Measurements from ENCODE around the gene ATP11C. TPM values are rescaled to one million over a fixed set of nuclear protein-coding genes. Genes with fewer than 3 reads are reported as not detected.

The ATP11C gene
- total and polyA plus RNA-seq, 12 donors, result 1.8 to 8.5 (median 2.9) TPM

- Histone ChIP-seq H3K4me3 (no peak overlapping the region), H3K27me3 (no peaks in the 10 kb centered on the region), H3K36me3 (peaks cover 0 to 36% (median 0%) of the 10 kb centered on the region in 9 donors), H3K9me3 (no peaks in the 10 kb centered on the region), H3K4me1 (no peaks in the 10 kb centered on the region), H3K27ac (no peak overlapping the region)
- no peak for TF ChIP-seq CTCF (IDR thresholded peaks at IDR 0.05)
- 63 to 65% methylated on average over 2 of the region's 2 CpGs for WGBS, 2 donors
- intact Hi-C loops (cut with DNase I), result no loop called here
- ATAC-seq (no peak), DNase-seq (no peak)
Measured at GRCh38 chrX:139803224-139803623, 129.6 kb downstream of the ATP11C start.

- Histone ChIP-seq H3K36me3 (peaks cover 0 to 44% (median 0%) of the 10 kb centered on the region in 9 donors), H3K27me3 (no peaks in the 10 kb centered on the region), H3K9me3 (no peaks in the 10 kb centered on the region), H3K4me1 (no peaks in the 10 kb centered on the region), H3K4me3 (no peak overlapping the region), H3K27ac (no peak overlapping the region)
- 99 to 100% methylated on average over 4 of the region's 4 CpGs for WGBS, 2 donors
- no peak for TF ChIP-seq CTCF (IDR thresholded peaks at IDR 0.05)
- ATAC-seq (no peak), DNase-seq (no peak)
- intact Hi-C loops (cut with DNase I), result no loop called here
Measured at GRCh38 chrX:139802048-139802447, 130.8 kb downstream of the ATP11C start.

GRCh38 chrX:139801397-139801813 is 131.4 kb downstream of the ATP11C start:
- TF ChIP-seq CTCF (IDR thresholded peaks at IDR 0.05), result no peak

GRCh38 chrX:139798701-139799100 is 134.2 kb downstream of the ATP11C start:
- Histone ChIP-seq H3K27me3 (no peaks in the 10 kb centered on the region), H3K4me3 (no peak overlapping the region), H3K36me3 (peaks cover 0 to 52% (median 0%) of the 10 kb centered on the region in 9 donors), H3K27ac (no peak overlapping the region), H3K9me3 (no peaks in the 10 kb centered on the region), H3K4me1 (peaks cover 0 to 6% (median 0%) of the 10 kb centered on the region in 9 donors)
- intact Hi-C loops (cut with DNase I), result no loop called here
- no peak for ATAC-seq
- DNase-seq, result no peak
- TF ChIP-seq CTCF (IDR thresholded peaks at IDR 0.05), result no peak
- WGBS, 2 donors, result 99% methylated on average over 4 of the region's 4 CpGs

More at GRCh38 chrX:139801397-139801813, 131.4 kb downstream of the ATP11C start:
- Histone ChIP-seq H3K9me3 (no peaks in the 10 kb centered on the region), H3K4me3 (no peak overlapping the region), H3K4me1 (no peaks in the 10 kb centered on the region), H3K27me3 (no peaks in the 10 kb centered on the region), H3K36me3 (peaks cover 0 to 45% (median 0%) of the 10 kb centered on the region in 9 donors), H3K27ac (no peak overlapping the region)
- no peak for DNase-seq
- ATAC-seq, result no peak
- intact Hi-C loops (cut with DNase I), result no loop called here
- WGBS, 2 donors, result 91 to 94% methylated on average over 3 of the region's 3 CpGs

Data from heart right ventricle (tissue), 16 donors.